HAP-1 (cell line): ENCODE results near the gene ANXA1.
"Not testable (repeated sequence)": the region's sequence is repeated elsewhere in the genome, so short reads cannot be mapped to it uniquely, and the experiment has no call there.

Experiments used
- DNase-seq, 2 experiments: peaks; one replicate each; pipeline ENCODE4 v3.0.0-alpha.2; 2016 to 2020; ENCODE audit warnings: low spot score in 2 of 2
- H3K27me3 ChIP-seq: fragments of 250-450 bp; sonication (Bioruptor Pico); 2 replicates; pipeline ENCODE4 v1.5.1; 2020; ENCODE audit warnings: low read depth, mild to moderate bottlenecking, moderate library complexity
- H3K36me3 ChIP-seq: fragments of 250-450 bp; sonication (Bioruptor Pico); replicated peaks from 2 replicates; pipeline ENCODE4 v1.5.1; 2020; ENCODE audit warnings: mild to moderate bottlenecking
- H3K4me1 ChIP-seq: fragments of 250-450 bp; sonication (Bioruptor Pico); 2 replicates; pipeline ENCODE4 v1.5.1; 2020; ENCODE audit warnings: mild to moderate bottlenecking
- H3K4me3 ChIP-seq: fragments of 250-450 bp; sonication (Bioruptor Pico); 2 replicates; pipeline ENCODE4 v1.5.1; 2020; ENCODE audit warnings: mild to moderate bottlenecking, moderate library complexity
- H3K9me3 ChIP-seq: fragments of 250-450 bp; sonication (Bioruptor Pico); 2 replicates; pipeline ENCODE4 v1.5.1; 2020; ENCODE audit warnings: mild to moderate bottlenecking, moderate library complexity
- in situ Hi-C: fragments of 300-500 bp; cut with MboI; formaldehyde crosslinking; loops from 3 replicates; pipeline ENCODE4 v1.14.3; 2020; ENCODE audit warnings: low sequenced_read_pairs, inconsistent platforms, mixed read lengths

Gene ANXA1

DNA sequence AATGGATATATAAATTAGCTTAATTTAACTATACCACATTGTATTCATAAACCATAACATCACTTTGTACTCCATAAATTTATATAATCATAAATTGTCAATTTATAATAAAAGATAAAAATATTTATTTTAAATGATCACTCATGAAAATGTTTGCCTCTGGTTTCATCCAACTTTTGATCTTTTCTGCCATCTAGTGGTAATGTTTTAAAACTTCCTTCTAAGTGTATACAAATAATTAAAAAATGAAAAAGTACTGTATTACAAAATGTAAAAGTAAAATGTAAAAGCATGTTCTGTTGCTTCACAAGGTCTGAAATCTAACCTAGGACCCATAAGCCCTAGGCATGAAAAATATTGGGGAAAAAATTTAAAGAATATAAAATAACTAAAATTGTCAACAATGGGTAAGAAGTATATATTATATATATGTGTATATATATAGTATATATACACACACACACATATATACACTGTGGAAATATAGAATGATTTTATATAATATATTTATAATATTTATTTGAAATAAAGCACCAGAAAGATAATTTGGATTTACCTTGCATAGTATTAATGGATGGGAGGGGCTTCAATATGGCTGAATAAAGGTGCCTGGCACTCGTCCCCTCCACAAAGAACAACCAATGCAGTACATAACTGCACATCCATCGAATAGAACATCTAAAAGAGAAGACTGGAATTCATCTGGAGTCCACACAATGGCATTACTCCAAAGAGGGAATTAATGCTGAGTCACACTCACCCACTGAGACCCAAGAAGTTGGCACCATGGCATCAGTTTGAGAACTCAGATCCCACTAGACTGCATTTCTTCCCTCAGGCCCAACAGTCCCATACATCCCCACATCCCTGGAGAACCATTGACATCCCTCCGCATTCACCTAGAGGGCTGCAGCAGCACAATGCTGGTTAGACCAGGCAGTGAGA is 32.5 kb downstream of the ANXA1 start:
- H3K4me3 ChIP-seq = no peak overlapping the region
- H3K36me3 ChIP-seq = no peaks in the 10 kb centered on the region
- DNase-seq = peak in 1 of 2 experiments; percentile 57
- H3K27me3 ChIP-seq = no peaks in the 10 kb centered on the region
- no peaks in the 10 kb centered on the region for H3K9me3 ChIP-seq
- in situ Hi-C loops = loop anchor here (10.0 to 25.0 kb wide), 3 partner anchors 299 to 1147 kb away; no protein-coding TSS in a partner anchor
- peaks cover 12% of the 10 kb centered on the region for H3K4me1 ChIP-seq

DNA sequence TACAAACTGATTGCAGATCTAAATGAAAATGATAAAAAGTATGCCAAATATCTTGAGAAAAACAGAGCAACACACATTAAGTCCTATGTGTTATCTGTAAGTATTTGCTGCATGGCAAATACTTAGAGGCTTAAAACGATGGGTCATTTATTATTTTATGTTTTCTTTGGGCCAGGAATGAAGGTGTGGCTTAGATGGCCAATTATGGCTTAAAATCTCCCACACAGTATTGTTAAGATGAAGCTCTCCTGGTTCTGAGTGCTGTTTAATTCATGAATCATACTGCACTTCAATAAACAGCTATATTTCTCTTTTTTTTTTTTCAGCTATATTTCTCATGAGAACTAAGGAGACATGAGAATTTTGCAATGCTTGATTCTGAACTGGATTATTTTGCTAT is 39.4 kb downstream of the ANXA1 start:
- H3K4me1 ChIP-seq, H3K4me3 ChIP-seq, H3K9me3 ChIP-seq, DNase-seq, H3K27me3 ChIP-seq, H3K36me3 ChIP-seq: not testable (repeated sequence)
- in situ Hi-C loops = loop anchor here (25.0 kb wide), 2 partner anchors 904 to 1154 kb away; no protein-coding TSS in a partner anchor

DNA sequence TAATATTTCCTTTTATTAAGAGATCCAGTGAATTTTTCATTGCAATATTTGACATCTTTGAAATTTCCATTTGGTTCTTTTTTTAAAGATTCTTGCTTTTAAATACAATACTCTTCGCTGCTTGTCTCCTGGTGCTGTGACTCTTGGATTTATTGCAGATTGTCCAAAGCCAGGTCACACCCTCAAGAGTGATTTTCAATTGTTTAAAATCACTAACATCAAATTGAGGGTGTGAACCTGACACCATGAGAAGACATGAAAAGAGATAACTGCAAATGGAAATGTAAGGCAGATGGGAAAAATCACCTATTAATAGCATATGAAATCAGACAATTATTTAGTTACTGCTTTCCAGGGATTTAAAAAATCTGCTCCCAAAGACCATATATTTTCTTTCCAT is 42.6 kb downstream of the ANXA1 start:
- in situ Hi-C loops = loop anchor here (25.0 kb wide), 2 partner anchors 907 to 1157 kb away; no protein-coding TSS in a partner anchor
- DNase-seq = no peak
- Histone ChIP-seq H3K4me3 (no peak overlapping the region), H3K4me1 (no peaks in the 10 kb centered on the region), H3K36me3 (no peaks in the 10 kb centered on the region), H3K9me3 (no peaks in the 10 kb centered on the region), H3K27me3 (no peaks in the 10 kb centered on the region)

- Histone ChIP-seq H3K9me3 (no peaks in the 10 kb centered on the region), H3K4me1 (no peaks in the 10 kb centered on the region), H3K4me3 (no peak overlapping the region), H3K27me3 (no peaks in the 10 kb centered on the region; the same call in 1 of the 2 replicates), H3K36me3 (no peaks in the 10 kb centered on the region)
- no peak for DNase-seq
- in situ Hi-C loops = loop anchor here (25.0 kb wide), 2 partner anchors 912 to 1162 kb away; no protein-coding TSS in a partner anchor
Observed at GRCh38 chr9:73199448-73199847, 47.8 kb downstream of the ANXA1 start.

DNA sequence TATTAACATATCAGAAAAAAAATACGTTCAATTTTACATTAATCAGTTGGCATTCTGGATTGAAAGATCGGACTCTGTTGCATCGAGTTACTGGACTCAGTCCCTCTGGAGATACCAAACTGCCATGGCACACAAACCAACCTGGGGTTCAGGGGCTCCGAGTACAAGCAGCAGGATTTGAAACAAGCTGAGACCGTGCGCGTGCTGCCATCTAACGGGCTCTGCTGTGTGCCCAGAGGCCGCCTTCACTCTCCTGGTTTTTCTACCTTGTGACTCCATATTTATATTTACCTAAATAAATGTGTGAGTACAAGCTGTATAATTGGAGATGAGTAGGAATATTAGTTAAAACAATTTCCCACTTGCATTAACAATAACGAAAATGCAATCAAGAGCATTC is 48.2 kb downstream of the ANXA1 start:
- H3K36me3 ChIP-seq = no peaks in the 10 kb centered on the region
- in situ Hi-C loops = loop anchor here (25.0 kb wide), 2 partner anchors 913 to 1163 kb away; no protein-coding TSS in a partner anchor
- no peaks in the 10 kb centered on the region for H3K4me1 ChIP-seq
- DNase-seq = no peak
- no peak overlapping the region for H3K4me3 ChIP-seq
- H3K9me3 ChIP-seq = no peaks in the 10 kb centered on the region
- no peaks in the 10 kb centered on the region; the same call in 1 of the 2 replicates for H3K27me3 ChIP-seq

GRCh38 chr9:73200694-73201452 is 49.2 kb downstream of the ANXA1 start:
- no peaks in the 10 kb centered on the region; the same call in 1 of the 2 replicates for H3K27me3 ChIP-seq
- no peaks in the 10 kb centered on the region for H3K9me3 ChIP-seq
- no peaks in the 10 kb centered on the region for H3K4me1 ChIP-seq
- H3K36me3 ChIP-seq = no peaks in the 10 kb centered on the region
- H3K4me3 ChIP-seq = no peak overlapping the region
- in situ Hi-C loops = no loop called here
- peak in 1 of 2 experiments; percentile 46 for DNase-seq

GRCh38 chr9:73202980-73203379 is 51.3 kb downstream of the ANXA1 start:
- no peaks in the 10 kb centered on the region for H3K9me3 ChIP-seq
- in situ Hi-C loops = no loop called here
- peaks cover 6% of the 10 kb centered on the region; the same call in 1 of the 2 replicates for H3K27me3 ChIP-seq
- no peaks in the 10 kb centered on the region for H3K4me1 ChIP-seq
- no peak for DNase-seq
- H3K36me3 ChIP-seq = no peaks in the 10 kb centered on the region
- no peak overlapping the region for H3K4me3 ChIP-seq

DNA sequence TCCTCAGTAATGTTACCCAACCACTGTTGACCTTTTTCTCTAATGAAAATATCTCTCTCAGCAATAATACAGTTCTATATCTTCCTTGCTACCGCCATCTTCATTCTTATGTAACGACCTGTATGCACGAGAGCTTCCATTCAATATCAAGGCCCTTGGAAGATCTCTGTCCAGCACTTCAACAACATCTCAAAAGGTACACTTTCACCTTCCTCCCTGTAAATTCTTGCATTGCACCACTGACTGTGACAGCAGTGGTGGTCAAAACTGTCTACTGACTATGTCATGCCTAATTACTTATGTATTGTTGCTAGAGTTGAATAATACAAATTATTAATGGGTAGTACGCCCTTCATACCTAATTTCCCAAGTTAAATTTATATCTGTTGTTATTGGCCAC is 53.3 kb downstream of the ANXA1 start:
- in situ Hi-C loops = no loop called here
- H3K4me3 ChIP-seq = no peak overlapping the region
- H3K27me3 ChIP-seq = peaks cover 18% of the 10 kb centered on the region; the same call in 1 of the 2 replicates
- H3K9me3 ChIP-seq = no peaks in the 10 kb centered on the region
- DNase-seq = no peak
- no peaks in the 10 kb centered on the region for H3K4me1 ChIP-seq
- no peaks in the 10 kb centered on the region for H3K36me3 ChIP-seq

DNA sequence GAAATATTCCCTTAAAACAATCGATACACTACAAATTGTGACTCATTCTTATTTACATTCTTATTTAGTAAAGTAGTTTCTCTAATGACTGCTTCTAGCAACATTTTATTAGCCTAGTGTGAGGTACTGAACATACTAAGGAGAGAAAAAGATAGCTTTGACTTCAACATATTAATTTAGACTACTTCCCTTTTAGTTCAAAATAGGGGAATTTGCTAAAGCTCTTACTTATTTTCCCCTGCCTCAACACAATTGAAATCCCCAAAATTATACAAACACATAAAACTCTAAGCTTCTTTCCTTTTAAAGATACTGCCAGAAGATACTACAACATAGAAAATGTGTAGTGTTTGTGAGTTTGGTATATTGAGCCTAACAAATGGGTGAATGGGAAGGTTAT is 55.2 kb downstream of the ANXA1 start:
- Histone ChIP-seq H3K27me3 (peaks cover 18% of the 10 kb centered on the region; the same call in 1 of the 2 replicates), H3K4me1 (no peaks in the 10 kb centered on the region), H3K9me3 (no peaks in the 10 kb centered on the region), H3K4me3 (no peak overlapping the region), H3K36me3 (no peaks in the 10 kb centered on the region)
- in situ Hi-C loops = no loop called here
- DNase-seq = no peak

GRCh38 chr9:73210886-73211666 is 59.4 kb downstream of the ANXA1 start:
- no peaks in the 10 kb centered on the region for H3K9me3 ChIP-seq
- H3K36me3 ChIP-seq = no peaks in the 10 kb centered on the region
- H3K4me1 ChIP-seq = no peaks in the 10 kb centered on the region
- DNase-seq = no peak
- H3K4me3 ChIP-seq = no peak overlapping the region
- peaks cover 18% of the 10 kb centered on the region; the same call in 1 of the 2 replicates for H3K27me3 ChIP-seq
- in situ Hi-C loops = no loop called here

GRCh38 chr9:73213300-73213699 is 61.6 kb downstream of the ANXA1 start:
- Histone ChIP-seq H3K4me3 (no peak overlapping the region), H3K36me3 (no peaks in the 10 kb centered on the region), H3K4me1 (no peaks in the 10 kb centered on the region), H3K27me3 (peaks cover 8% of the 10 kb centered on the region; the same call in 1 of the 2 replicates), H3K9me3 (no peaks in the 10 kb centered on the region)
- no peak for DNase-seq
- in situ Hi-C loops = no loop called here

DNA sequence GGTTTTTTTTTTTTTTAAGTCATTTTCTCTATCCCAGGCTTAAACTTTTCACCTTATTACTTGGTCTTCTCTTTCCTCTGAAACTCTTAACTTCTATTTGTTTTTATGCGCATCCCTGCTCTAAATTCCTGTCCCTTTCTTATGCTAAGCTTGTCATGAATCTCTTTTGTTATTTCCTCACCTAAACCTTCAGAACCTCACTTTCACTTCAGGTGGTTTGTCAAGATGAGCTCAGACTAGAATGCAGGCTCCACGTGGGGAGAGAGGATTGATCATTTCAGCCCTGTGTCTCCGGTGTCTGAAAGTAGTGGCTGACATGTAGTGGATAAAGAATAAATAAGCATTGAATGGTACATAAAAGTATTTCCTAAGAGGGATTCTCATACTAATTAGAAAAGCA is 63.6 kb downstream of the ANXA1 start:
- Histone ChIP-seq H3K9me3 (no peaks in the 10 kb centered on the region), H3K36me3 (no peaks in the 10 kb centered on the region), H3K27me3 (no peaks in the 10 kb centered on the region), H3K4me3 (no peak overlapping the region), H3K4me1 (no peaks in the 10 kb centered on the region)
- in situ Hi-C loops = no loop called here
- DNase-seq = no peak

DNA sequence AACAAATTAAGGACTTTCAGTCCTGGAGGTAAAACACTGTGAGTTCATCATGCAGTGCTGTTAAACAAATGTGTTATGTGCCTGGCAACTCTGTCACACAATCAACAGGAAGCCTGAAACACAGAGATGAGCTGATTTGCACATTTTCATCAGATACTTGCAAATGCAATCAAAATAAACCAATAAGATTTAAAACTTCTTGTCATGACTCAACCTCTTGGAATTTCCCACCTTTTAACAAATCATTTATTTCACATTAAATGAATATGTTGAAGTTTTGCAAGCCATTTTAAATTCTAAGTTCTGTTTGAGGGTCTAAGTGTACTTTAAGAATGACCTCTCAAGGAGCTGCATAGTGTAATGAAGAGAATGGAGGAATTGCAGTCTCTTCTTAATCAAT is 64.4 kb downstream of the ANXA1 start:
- H3K36me3 ChIP-seq = no peaks in the 10 kb centered on the region
- no peak for DNase-seq
- H3K4me3 ChIP-seq = no peak overlapping the region
- H3K9me3 ChIP-seq = no peaks in the 10 kb centered on the region
- no peaks in the 10 kb centered on the region for H3K27me3 ChIP-seq
- in situ Hi-C loops = no loop called here
- no peaks in the 10 kb centered on the region for H3K4me1 ChIP-seq
